Astrocyte of the hippocampus (primary cell): Measurements from ENCODE around the gene ITGB2.
A peak's percentile ranks its signal among the peaks of the same experiment; 100 is the strongest.

Experiments
- DNase-seq: peaks from one replicate; pipeline ENCODE4 v3.0.0; 2011; ENCODE audit warnings: low read depth, low spot score

Gene ITGB2

DNA sequence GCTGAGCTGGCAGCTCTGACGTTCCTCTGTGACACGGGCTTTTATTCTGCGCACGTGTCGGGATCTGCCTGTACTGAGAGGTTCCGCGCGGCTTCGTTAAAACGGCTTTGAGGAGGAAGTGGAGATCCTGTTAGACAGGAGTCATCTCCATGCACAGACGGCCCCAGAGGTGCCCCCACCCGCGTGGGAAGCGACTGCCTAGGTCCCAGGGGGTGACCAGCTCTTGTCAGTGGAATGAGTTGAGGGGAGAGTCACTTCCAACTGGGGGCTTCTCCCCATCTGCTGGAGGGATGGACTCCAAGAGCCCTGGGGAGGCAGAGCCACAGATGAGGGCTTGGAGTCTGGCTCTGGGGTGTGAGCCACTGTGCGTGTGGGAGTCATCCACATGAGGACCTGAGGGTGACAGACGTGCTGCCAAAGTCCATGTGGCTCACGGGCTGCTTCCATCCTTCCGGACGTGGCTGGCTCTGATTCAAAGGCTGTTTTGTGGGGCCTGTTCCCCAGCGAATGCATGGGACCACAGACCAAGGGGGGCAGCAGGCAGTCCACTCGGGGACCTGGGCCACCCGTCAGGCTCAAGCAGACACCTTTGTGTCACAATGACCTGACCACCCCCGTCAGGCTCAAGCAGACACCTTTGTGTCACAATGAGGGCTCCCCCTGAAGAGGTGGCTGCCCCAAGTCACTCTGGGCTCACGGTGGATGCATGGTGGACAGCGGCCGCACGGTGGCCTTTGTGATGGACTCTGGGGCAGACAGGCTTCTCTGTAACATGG is 74.0 kb downstream of the ITGB2 start:
- DNase-seq, result peak; percentile 55

DNA sequence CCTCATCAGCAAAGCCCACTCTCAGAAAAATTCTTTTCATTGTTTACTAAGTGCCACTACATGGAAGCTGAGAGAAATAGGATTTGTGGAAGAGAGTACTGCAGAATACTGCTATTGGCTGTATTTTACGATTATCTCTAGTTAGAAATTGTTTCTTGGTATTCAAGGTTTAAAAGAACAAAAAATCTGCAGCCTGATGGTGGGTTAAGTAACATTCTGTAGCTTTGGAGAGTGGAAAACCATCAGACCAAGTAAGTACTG is 74.5 kb downstream of the ITGB2 start:
- DNase-seq, result no peak

DNA sequence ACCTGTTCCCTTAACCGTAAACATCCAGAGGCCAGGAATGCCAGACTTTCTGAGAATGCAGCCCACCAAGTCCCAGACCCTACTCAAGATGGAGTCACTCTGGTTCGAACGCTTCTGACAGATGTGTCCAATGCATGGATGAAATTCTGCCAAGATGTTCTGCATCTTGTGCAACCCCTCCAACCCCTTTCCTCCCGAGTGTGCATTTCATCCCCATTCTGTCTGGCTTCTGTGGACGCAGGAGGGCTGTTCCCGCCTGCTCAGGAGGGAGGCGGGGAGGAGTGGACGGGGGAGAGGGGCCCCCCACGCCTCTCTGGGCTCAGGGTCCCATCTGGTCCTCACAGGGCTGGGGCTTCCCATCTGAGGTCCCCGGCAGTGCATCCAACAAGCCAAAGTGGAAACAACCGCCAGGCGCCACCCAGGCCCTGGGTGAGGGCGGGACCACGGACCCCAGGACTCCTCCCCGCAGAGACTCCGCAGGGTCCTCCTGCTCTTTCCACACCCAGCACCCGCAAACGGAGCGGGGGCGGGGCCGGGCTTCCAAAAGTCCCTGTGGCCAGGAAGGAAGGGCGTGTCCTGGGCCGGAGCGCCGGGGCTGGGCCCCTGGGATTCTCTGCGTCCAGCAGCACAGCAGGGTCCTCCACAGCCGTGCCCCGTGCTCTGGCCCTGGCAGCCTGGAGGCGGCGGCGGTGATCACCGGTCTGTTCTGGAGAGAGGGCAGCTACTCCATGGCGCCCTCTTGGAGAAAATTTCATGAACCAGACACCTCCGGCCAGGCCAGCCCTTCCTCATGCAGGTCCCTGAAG is 75.1 kb downstream of the ITGB2 start:
- DNase-seq, result peak; percentile 72

DNA sequence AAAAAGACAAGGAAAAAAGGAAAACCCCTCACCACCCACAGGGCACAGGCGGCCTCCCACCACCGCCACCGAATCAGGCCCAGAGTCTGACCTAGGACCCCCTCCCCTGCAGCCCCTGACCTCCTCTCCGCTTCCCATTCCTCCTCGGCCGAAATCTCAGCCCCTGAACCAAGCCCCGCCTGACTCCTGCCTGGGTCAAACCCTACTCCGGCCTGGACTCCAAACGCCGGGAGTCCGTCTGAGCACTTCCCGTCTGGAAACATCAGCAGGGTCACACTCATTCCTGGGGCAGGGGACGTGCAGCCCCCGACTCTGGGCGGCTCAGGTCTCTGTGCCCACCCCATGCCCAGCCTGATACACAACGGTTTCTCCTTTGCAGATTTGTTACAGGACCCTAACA is 76.4 kb downstream of the ITGB2 start:
- DNase-seq, result no peak

DNA sequence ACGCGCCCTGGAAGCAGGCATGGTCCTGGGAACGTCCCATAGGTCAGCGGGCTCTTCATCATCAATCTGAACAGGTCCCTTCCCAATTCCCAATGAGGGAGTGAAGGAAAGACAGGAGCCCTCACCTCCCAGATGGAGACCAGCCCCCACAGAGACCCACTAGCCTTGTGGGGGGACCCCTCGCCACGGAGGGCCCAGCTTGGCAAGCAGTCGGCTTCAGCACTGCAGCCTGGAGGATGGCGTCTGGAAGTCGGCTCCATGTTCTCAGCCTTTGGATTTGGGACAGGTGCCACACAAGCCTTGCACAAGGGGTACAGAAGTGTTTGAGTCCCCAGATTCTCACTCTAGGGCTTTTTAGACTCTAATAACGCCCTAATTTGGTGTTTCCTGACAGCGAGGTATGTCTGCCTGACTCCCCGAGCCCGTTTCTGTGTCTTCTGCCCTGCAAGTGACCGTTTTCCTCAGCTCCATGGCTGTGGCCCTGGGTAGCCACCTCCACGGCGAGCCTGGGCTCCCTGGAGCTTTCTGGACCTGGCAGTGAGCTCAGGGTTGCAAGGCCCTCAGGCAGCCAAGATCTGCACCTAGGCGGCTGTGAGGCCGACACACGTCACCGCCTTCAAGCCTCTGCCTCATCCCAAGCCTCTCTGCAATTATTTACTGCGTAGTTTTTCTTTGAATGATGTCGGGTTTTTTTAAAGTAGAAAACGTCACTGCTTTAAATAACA is 77.8 kb downstream of the ITGB2 start:
- DNase-seq, result no peak

DNA sequence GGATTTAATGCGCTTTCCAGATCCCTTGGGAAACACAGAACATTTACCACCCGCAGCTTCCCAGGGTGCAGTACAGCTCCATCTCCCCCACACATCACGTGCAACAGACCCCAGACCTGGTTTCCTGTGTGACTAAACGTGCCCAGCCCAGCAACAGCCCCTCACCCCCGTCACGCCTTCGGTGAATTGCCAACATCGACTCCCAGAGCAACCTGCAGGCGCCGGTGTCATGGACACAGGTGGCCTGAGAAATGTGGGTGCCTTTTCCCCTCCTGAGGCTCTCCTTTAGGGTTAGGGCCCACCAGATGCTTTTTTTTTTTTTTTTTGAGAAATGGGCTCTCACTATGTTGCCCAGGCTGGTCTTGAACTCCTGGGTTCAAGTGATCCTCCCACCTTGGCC is 78.6 kb downstream of the ITGB2 start:
- DNase-seq, result no peak

DNA sequence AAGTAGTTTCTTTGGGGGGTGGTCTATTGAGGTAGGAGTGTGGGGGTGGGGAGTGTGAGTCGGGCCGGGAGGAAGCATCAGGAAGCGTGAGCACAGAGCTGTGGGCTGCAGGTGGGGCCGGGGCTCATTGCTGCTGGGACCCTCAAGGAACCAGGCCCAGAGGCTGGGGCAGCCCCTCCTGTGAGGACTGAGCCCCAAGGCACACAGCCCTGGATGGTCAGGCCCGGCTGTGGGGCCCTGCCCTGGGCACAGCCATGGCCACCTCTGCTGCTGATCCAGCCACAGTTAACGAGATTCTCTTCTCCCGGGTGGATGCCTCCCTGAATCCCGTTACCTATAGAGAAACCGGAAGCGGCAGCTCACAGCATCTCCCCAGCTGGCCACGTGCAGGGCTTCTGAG is 79.9 kb downstream of the ITGB2 start:
- DNase-seq, result no peak

DNA sequence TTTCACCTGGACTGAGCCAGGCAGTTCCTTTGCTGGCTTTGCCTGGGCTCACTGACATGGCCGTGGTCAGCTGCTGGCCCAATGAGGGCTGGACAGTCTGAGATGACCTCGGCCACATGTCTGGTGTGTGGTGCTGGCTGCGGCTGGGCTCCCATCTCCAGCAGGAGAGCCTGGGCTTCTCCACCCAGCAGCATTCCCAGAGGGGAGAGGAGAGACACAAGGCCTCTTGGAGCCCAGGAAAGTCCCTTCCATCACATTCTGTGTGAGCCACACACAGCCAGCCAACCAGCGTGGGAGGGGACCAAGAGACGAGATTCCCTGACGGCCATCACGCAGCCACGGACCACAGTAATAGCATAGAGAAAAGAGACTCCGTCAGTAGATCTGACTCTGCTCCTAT is 81.7 kb downstream of the ITGB2 start:
- no peak for DNase-seq

DNA sequence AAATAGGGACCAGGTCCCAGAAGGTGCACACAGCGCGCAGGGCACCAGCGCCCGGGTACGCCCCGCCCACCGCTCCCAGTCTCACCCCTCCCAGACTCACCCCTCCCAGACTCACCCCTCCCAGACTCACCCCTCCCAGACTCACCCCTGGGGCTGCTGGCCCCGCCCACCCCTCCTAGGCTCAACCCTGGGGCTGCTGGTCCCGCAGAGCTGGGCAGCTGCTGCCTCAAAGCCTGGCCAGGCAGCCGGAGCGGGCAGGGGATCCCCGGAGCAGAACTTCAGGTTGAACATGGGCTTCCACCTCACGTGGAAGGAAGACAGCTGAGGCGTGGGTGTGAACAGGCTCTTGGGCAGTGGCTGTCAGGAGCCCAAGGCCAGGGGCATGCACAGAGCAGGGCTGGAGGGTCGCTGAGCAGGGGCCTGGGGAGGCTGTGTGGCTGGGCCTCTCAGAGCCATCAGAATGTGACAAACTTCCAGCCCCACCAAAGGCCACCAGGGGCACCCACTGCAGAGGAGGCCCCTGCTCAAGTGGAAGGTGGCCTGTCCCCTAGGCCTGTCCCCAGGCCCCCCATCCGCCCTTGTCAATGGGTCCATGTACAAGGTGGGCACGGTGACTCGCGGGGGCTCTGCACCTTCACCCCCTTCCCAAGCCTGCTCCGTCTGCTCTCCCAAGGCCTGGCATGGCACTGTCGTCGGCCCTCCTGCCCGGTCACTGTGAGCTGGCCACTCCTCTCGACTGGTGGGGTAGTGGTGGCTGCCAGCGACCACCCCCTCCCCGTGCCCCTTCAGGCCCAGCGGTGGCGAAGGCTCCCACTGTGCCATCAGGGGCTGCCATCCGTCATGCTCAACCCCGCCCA is 82.4 kb downstream of the ITGB2 start:
- DNase-seq, result no peak

DNA sequence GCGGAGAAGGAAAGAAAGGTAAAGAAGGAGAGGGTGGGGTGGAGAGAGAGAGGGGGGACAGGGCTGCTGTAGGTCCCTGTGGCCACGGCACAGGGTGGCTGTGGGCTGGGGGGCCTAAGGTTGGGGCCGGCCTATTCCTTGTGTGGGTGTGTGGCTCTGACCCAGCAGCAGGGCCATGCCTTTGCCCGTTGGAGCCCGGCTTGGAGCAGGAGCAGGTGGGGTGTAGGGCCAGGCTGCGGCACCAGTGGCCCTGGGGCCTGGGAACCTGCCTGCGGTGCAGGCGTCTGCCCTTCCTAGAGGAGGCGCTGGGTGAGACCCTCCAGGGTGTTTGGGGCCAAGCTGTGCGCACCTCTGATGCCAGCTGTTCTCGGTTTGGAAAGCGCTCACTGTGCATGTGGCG is 83.2 kb downstream of the ITGB2 start:
- DNase-seq, result no peak

DNA sequence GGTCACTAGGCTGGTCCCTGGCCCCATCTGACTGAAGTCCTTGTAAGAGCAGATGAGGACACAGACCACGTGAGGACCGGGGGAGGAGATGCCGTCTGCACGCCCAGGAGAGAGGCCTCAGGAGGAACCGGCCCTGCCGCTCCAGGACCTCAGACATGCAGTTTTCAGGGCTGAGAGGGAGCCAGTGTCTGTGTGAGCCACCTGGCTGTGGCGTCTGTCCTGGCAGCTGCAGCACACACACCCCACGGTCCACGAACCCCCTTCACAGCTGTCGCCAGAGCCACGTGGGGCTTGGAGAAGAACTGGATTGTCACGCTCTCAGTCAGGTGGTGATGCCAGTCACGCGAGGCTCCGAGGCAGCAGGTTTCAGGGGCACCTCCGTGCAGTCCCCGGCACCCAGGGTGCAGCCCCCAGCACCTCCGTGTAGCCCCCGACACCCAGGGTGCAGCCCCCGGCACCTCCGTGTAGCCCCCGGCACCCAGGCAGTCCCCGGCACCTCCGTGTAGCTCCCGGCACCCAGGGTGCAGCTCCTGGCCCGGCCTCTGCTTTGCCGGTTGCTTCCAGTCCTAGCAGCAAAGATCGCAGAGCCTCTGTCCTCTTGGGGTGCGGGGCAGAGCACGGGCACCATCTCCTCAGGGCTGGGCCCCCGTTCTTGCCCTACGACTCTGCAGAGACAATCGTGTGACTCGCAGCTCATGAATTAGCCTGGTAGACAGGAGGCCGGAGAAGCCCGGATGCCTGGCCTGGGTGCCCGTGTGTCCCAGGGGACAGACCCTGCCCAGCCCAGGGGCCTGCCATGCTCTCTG is 83.8 kb downstream of the ITGB2 start:
- DNase-seq, result no peak

DNA sequence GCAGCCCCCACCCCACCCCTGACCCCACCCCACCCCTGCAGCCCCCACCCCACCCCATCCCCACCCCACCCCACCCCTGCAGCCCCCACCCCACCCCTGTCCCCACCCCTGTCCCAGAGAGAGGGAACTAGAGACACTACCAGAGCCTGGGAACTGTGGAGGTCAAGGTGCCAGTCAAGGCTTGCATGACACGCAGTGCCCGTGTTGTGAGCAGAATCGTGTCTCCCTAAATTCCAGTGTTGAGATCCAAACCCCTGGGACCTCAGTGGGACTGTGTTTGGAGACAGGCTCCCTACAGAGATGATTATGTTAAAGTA is 84.4 kb downstream of the ITGB2 start:
- DNase-seq, result no peak
